Psoas muscle (tissue), 8 donors: ENCODE data around the gene PTPN9. TPM values are rescaled to one million over a fixed set of nuclear protein-coding genes. Genes with fewer than 3 reads are reported as not detected.
"Not testable (repeated sequence)": the region's sequence is repeated elsewhere in the genome, so short reads cannot be mapped to it uniquely, and the experiment has no call there.

Experiments
- ATAC-seq, 4 donors: fragments of 200-7000 bp; cut with Tn5 transposase; one replicate each; pipeline ENCODE4 v1.9.1; 2020; ENCODE audit warnings: moderate library complexity in 3 of 4, mild to moderate bottlenecking in 2 of 4
- DNase-seq, 2 donors: peaks; one replicate each; pipeline ENCODE4 v3.0.0-alpha.2; 2020
- H3K27ac ChIP-seq: fragments of 200-600 bp; one replicate; pipeline ENCODE4 v1.8.0; 2022
- H3K27me3 ChIP-seq, 3 donors: fragments of 200-600 bp in 1 of 3; one replicate each; pipeline versions ENCODE4 v1.6.1 to v1.8.0; 2013 to 2022; ENCODE audit warnings: low read length in 2 of 3, mild to moderate bottlenecking in 2 of 3, moderate library complexity in 1 of 3; ENCODE audit not compliant: insufficient read depth in 3 of 3
- H3K36me3 ChIP-seq, 2 donors: fragments of 200-600 bp in 1 of 2; one replicate each; pipeline versions ENCODE4 v1.6.1 to v1.8.0; 2013 to 2022; ENCODE audit warnings: low read depth in 1 of 2, mild to moderate bottlenecking in 1 of 2, moderate library complexity in 1 of 2; ENCODE audit not compliant: insufficient read depth in 1 of 2
- H3K4me1 ChIP-seq: fragments of 200-600 bp; one replicate; pipeline ENCODE4 v1.8.0; 2022
- H3K4me3 ChIP-seq: fragments of 200-600 bp; one replicate; pipeline ENCODE4 v1.8.0; 2022; ENCODE audit warnings: mild to moderate bottlenecking
- H3K9me3 ChIP-seq: fragments of 200-600 bp; one replicate; pipeline ENCODE4 v1.8.0; 2022
- WGBS, 3 donors: extraction: QIAGEN DNeasy Blood & Tissue Kit; methylation state at CpG; one replicate each; pipeline versions ENCODE4 v1.1.6 to v1.1.7; 2013; 5-methylcytosine and 5-hydroxymethylcytosine counted together
- intact Hi-C, 2 donors: fragments of 100-400 bp; cut with DNase I; formaldehyde crosslinking; loops; one replicate each; pipeline versions ENCODE4 v1.11.0 to v1.14.2; 2022
- polyA plus RNA-seq, 3 donors: library from polyadenylated mRNA; stranded (reverse); fragments of 200-250 nt; gene quantifications; one replicate each; pipeline ENCODE4 v1.2.3, GENCODE V29; 2013
- total RNA-seq, 4 donors: library from RNA; stranded (reverse); fragmentation: NEBNext Ultra II Directional in 2 of 4; extraction: Animal tissue kit (Norgen Biotek cat#: 25700) in 2 of 4; gene quantifications; one replicate each; pipeline versions ENCODE4 v1.2.1 to v1.2.4, GENCODE V29; 2021 to 2023
- TF ChIP-seq, protein P1 (sequence below): fragments of 200-600 bp; IDR thresholded peaks from one replicate; pipeline ENCODE4 v1.8.0; 2022; ENCODE audit warnings: antibody characterized with exemption
- donor health status: healthy with polysubstance abuse.
- donor health status: DM: no; HTN: no; CAD: no; lungs with moderate emphysema.
- donor health status: Bipolar disorder and iron deficiency.
- donor health status: healthy.
- donor health status: DM: yes; HTN: yes; CAD: no.
- donor health status: DM: no; HTN: no; CAD: no.
- donor health status: DM: no; HTN: no; CAD: no.
- donor health status: DM: yes; HTN: yes; CAD: no.

The PTPN9 gene
- total and polyA plus RNA-seq, 7 donors, result 2.3 to 6.9 (median 5.5) TPM

- Histone ChIP-seq H3K4me3 (no peak overlapping the region), H3K9me3 (no peaks in the 10 kb centered on the region), H3K27me3 (no peaks in the 10 kb centered on the region), H3K27ac (no peak overlapping the region), H3K4me1 (no peaks in the 10 kb centered on the region), H3K36me3 (no peaks in the 10 kb centered on the region)
- DNase-seq, result no peak
- intact Hi-C loops, result no loop called here
- ATAC-seq, result no peak
- TF ChIP-seq, protein P1, sequence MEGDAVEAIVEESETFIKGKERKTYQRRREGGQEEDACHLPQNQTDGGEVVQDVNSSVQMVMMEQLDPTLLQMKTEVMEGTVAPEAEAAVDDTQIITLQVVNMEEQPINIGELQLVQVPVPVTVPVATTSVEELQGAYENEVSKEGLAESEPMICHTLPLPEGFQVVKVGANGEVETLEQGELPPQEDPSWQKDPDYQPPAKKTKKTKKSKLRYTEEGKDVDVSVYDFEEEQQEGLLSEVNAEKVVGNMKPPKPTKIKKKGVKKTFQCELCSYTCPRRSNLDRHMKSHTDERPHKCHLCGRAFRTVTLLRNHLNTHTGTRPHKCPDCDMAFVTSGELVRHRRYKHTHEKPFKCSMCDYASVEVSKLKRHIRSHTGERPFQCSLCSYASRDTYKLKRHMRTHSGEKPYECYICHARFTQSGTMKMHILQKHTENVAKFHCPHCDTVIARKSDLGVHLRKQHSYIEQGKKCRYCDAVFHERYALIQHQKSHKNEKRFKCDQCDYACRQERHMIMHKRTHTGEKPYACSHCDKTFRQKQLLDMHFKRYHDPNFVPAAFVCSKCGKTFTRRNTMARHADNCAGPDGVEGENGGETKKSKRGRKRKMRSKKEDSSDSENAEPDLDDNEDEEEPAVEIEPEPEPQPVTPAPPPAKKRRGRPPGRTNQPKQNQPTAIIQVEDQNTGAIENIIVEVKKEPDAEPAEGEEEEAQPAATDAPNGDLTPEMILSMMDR, result no peak
- WGBS, 3 donors, result 96 to 98% (median 98%) methylated on average over 5 of the region's 5 CpGs
Measured at GRCh38 chr15:75561888-75562287, 17.2 kb downstream of the PTPN9 start.

- H3K4me3 ChIP-seq, H3K9me3 ChIP-seq, intact Hi-C loops, H3K27me3 ChIP-seq, H3K27ac ChIP-seq, ATAC-seq, H3K4me1 ChIP-seq, H3K36me3 ChIP-seq, DNase-seq: not testable (repeated sequence)
- WGBS, 3 donors, result 68 to 80% (median 74%) methylated on average over 5 of the region's 6 CpGs
Measured at GRCh38 chr15:75559360-75559759, 19.8 kb downstream of the PTPN9 start.

- H3K4me1 ChIP-seq, H3K27me3 ChIP-seq, intact Hi-C loops, H3K36me3 ChIP-seq, DNase-seq, ATAC-seq, H3K27ac ChIP-seq, H3K9me3 ChIP-seq, H3K4me3 ChIP-seq: not testable (repeated sequence)
- 94 to 97% (median 95%) methylated on average over 23 to 28 of the region's 28 CpGs for WGBS, 3 donors
Measured at GRCh38 chr15:75558955-75559354, 20.2 kb downstream of the PTPN9 start.

- Histone ChIP-seq H3K36me3 (no peaks in the 10 kb centered on the region), H3K4me1 (peaks cover 10% of the 10 kb centered on the region), H3K27me3 (no peaks in the 10 kb centered on the region), H3K4me3 (no peak overlapping the region), H3K9me3 (no peaks in the 10 kb centered on the region), H3K27ac (no peak overlapping the region)
- intact Hi-C loops, result no loop called here
- TF ChIP-seq, protein P1, result no peak
- DNase-seq (no peak), ATAC-seq (peak; percentile 67 to 93 (median 80))
Measured at GRCh38 chr15:75554717-75555116, 24.4 kb downstream of the PTPN9 start.

- ATAC-seq, result peak in 1 of 4 donors; percentile 39
- H3K27me3 ChIP-seq, result no peaks in the 10 kb centered on the region
- peaks cover 10% of the 10 kb centered on the region for H3K4me1 ChIP-seq
- H3K9me3 ChIP-seq, result no peaks in the 10 kb centered on the region
- no peak overlapping the region for H3K4me3 ChIP-seq
- no peak for DNase-seq
- intact Hi-C loops, result no loop called here
- TF ChIP-seq, protein P1, result no peak
- H3K36me3 ChIP-seq, result no peaks in the 10 kb centered on the region
- H3K27ac ChIP-seq, result no peak overlapping the region
Measured at GRCh38 chr15:75553659-75554058, 25.5 kb downstream of the PTPN9 start.

GRCh38 chr15:75551091-75551490 is 28.0 kb downstream of the PTPN9 start:
- Histone ChIP-seq H3K27me3 (no peaks in the 10 kb centered on the region), H3K27ac (no peak overlapping the region), H3K4me1 (peaks cover 13% of the 10 kb centered on the region), H3K36me3 (no peaks in the 10 kb centered on the region), H3K4me3 (no peak overlapping the region), H3K9me3 (no peaks in the 10 kb centered on the region)
- ATAC-seq (no peak), DNase-seq (no peak)
- intact Hi-C loops, result no loop called here
- WGBS, 3 donors, result 91 to 98% (median 96%) methylated on average over 4 of the region's 4 CpGs
- TF ChIP-seq, protein P1, result no peak
